Ishikawa (cell line): ENCODE data around the gene MRPS9.

Source experiments
- CEBPB ChIP-seq: IDR thresholded peaks from 2 replicates; pipeline ENCODE4 v1.6.1; 2012
- CREB1 ChIP-seq: IDR thresholded peaks from 2 replicates; pipeline ENCODE4 v1.6.1; 2012; ENCODE audit warnings: low read depth
- NFIC ChIP-seq: IDR thresholded peaks from 2 replicates; pipeline ENCODE4 v1.6.1; 2012
- RAD21 ChIP-seq: IDR thresholded peaks from 2 replicates; pipeline ENCODE4 v1.6.1; 2012; ENCODE audit warnings: low read depth
- TAF1 ChIP-seq: IDR thresholded peaks from 2 replicates; pipeline ENCODE4 v1.6.1; 2012; ENCODE audit warnings: low read depth, mild to moderate bottlenecking
- TF ChIP-seq, protein P1 (sequence below): IDR thresholded peaks from 2 replicates; pipeline ENCODE4 v1.6.1; 2012
- TF ChIP-seq, protein P2 (sequence below): IDR thresholded peaks from 2 replicates; pipeline ENCODE4 v1.6.1; 2012; ENCODE audit warnings: low read depth, mild to moderate bottlenecking

DNA sequence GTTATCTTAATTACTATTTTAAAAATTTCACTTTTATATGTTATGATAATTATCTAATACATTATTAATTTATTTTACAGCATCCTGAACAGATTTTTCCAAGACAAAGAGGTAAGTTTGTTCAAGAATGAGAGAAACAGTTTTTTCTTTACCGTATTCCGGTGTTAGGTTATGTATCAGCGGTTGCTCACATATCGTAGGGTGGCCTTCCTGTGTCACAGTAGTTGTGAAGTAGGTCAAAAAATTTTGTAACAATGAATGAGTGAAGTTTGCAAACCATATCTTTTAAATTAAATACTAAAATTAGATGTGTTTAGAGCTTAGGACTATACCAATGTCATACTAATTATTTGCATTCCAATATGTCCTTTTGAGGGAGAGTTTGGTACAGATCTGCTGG lies 33.5 kb downstream of the MRPS9 start:
- TF ChIP-seq, protein P1, sequence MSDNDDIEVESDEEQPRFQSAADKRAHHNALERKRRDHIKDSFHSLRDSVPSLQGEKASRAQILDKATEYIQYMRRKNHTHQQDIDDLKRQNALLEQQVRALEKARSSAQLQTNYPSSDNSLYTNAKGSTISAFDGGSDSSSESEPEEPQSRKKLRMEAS: no peak
- no peak for TF ChIP-seq CREB1
- TF ChIP-seq RAD21: no peak
- TF ChIP-seq TAF1: no peak
- TF ChIP-seq NFIC: no peak
- TF ChIP-seq, protein P2, sequence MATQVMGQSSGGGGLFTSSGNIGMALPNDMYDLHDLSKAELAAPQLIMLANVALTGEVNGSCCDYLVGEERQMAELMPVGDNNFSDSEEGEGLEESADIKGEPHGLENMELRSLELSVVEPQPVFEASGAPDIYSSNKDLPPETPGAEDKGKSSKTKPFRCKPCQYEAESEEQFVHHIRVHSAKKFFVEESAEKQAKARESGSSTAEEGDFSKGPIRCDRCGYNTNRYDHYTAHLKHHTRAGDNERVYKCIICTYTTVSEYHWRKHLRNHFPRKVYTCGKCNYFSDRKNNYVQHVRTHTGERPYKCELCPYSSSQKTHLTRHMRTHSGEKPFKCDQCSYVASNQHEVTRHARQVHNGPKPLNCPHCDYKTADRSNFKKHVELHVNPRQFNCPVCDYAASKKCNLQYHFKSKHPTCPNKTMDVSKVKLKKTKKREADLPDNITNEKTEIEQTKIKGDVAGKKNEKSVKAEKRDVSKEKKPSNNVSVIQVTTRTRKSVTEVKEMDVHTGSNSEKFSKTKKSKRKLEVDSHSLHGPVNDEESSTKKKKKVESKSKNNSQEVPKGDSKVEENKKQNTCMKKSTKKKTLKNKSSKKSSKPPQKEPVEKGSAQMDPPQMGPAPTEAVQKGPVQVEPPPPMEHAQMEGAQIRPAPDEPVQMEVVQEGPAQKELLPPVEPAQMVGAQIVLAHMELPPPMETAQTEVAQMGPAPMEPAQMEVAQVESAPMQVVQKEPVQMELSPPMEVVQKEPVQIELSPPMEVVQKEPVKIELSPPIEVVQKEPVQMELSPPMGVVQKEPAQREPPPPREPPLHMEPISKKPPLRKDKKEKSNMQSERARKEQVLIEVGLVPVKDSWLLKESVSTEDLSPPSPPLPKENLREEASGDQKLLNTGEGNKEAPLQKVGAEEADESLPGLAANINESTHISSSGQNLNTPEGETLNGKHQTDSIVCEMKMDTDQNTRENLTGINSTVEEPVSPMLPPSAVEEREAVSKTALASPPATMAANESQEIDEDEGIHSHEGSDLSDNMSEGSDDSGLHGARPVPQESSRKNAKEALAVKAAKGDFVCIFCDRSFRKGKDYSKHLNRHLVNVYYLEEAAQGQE: no peak
- no peak for TF ChIP-seq CEBPB
